Progenitor cell of endocrine pancreas (in vitro differentiated cells): ENCODE data around the gene KRT76. TPM values are rescaled to one million over a fixed set of nuclear protein-coding genes. Genes with fewer than 3 reads are reported as not detected.

Source experiments
- DNase-seq: peaks from one replicate; pipeline ENCODE4 v3.0.0; 2021; ENCODE audit warnings: low spot score; ENCODE audit not compliant: unreplicated experiment
- H3K27ac Mint-ChIP-seq: 2 replicates; pipeline ENCODE4 v1.8.0; 2021; ENCODE audit warnings: mild to moderate bottlenecking, moderate library complexity, mixed read lengths
- H3K27me3 Mint-ChIP-seq: 2 replicates; pipeline ENCODE4 v1.8.0; 2021; ENCODE audit warnings: mixed read lengths
- H3K36me3 Mint-ChIP-seq: 2 replicates; pipeline ENCODE4 v1.8.0; 2022; ENCODE audit warnings: mixed read lengths; ENCODE audit not compliant: insufficient read depth
- H3K4me1 Mint-ChIP-seq: 2 replicates; pipeline ENCODE4 v1.8.0; 2021; ENCODE audit warnings: low read depth, mixed read lengths
- H3K4me3 Mint-ChIP-seq: 2 replicates; pipeline ENCODE4 v1.8.0; 2021; ENCODE audit warnings: low read depth, mild to moderate bottlenecking, moderate library complexity, mixed read lengths
- H3K9me3 Mint-ChIP-seq: 2 replicates; pipeline ENCODE4 v1.8.0; 2021; ENCODE audit warnings: low read depth, mixed read lengths
- CTCF ChIP-seq: fragments of 200-600 bp; sonication (generic); IDR thresholded peaks from one replicate; pipeline ENCODE4 v1.5.0; 2021; ENCODE audit warnings: antibody characterized with exemption, mild to moderate bottlenecking; ENCODE audit not compliant: unreplicated experiment
- total RNA-seq: library from RNA; stranded (reverse); gene quantifications from 2 replicates; pipeline ENCODE4 v1.2.1, GENCODE V29; 2021

Gene KRT76
- total RNA-seq, 1 donor from 2014 or later: not detected

GRCh38 chr12:52777566-52777965 lies 421 bp upstream of the KRT76 start:
- H3K27ac Mint-ChIP-seq: no peak overlapping the region
- TF ChIP-seq CTCF: no peak
- no peak overlapping the region for H3K4me3 Mint-ChIP-seq
- no peak for DNase-seq
- peaks cover 51% of the 10 kb centered on the region for H3K27me3 Mint-ChIP-seq
- H3K36me3 Mint-ChIP-seq: no peaks in the 10 kb centered on the region
- H3K4me1 Mint-ChIP-seq: no peaks in the 10 kb centered on the region
- no peaks in the 10 kb centered on the region for H3K9me3 Mint-ChIP-seq

- Mint-ChIP-seq H3K36me3 (no peaks in the 10 kb centered on the region), H3K27me3 (peaks cover 59% of the 10 kb centered on the region), H3K9me3 (no peaks in the 10 kb centered on the region), H3K4me1 (no peaks in the 10 kb centered on the region), H3K27ac (no peak overlapping the region), H3K4me3 (no peak overlapping the region)
- no peak for DNase-seq
- no peak for TF ChIP-seq CTCF
These were observed 710 bp downstream of the KRT76 start for GRCh38 chr12:52776435-52776834.

- H3K27me3 Mint-ChIP-seq: peaks cover 63% of the 10 kb centered on the region
- H3K4me3 Mint-ChIP-seq: no peak overlapping the region
- TF ChIP-seq CTCF: no peak
- H3K9me3 Mint-ChIP-seq: no peaks in the 10 kb centered on the region
- H3K36me3 Mint-ChIP-seq: no peaks in the 10 kb centered on the region
- H3K4me1 Mint-ChIP-seq: no peaks in the 10 kb centered on the region
- no peak for DNase-seq
- no peak overlapping the region for H3K27ac Mint-ChIP-seq
These were observed 2.4 kb downstream of the KRT76 start for GRCh38 chr12:52774629-52775250.

- Mint-ChIP-seq H3K36me3 (no peaks in the 10 kb centered on the region), H3K9me3 (no peaks in the 10 kb centered on the region), H3K27me3 (peaks cover 61% of the 10 kb centered on the region), H3K4me3 (no peak overlapping the region), H3K27ac (no peak overlapping the region), H3K4me1 (no peaks in the 10 kb centered on the region)
- no peak for DNase-seq
- TF ChIP-seq CTCF: no peak
These were observed 4.4 kb downstream of the KRT76 start for GRCh38 chr12:52772772-52773171.

- H3K36me3 Mint-ChIP-seq: no peaks in the 10 kb centered on the region
- no peaks in the 10 kb centered on the region for H3K4me1 Mint-ChIP-seq
- H3K27ac Mint-ChIP-seq: no peak overlapping the region
- DNase-seq: no peak
- peaks cover 64% of the 10 kb centered on the region for H3K27me3 Mint-ChIP-seq
- TF ChIP-seq CTCF: no peak
- H3K9me3 Mint-ChIP-seq: no peaks in the 10 kb centered on the region
- H3K4me3 Mint-ChIP-seq: no peak overlapping the region
These were observed 5.0 kb downstream of the KRT76 start for GRCh38 chr12:52772188-52772587.
